Globus pallidus (tissue), 1 donor: ENCODE measurements around the gene PKLR.
A peak's percentile ranks its signal among the peaks of the same experiment; 100 is the strongest.
"Not testable (repeated sequence)": the region's sequence is repeated elsewhere in the genome, so short reads cannot be mapped to it uniquely, and the experiment has no call there.

Experiments used
- DNase-seq: peaks from one replicate; pipeline ENCODE4 v3.0.0-alpha.2; 2015; ENCODE audit warnings: low spot score

PKLR gene

GRCh38 chr1:155255243-155256007, 45.8 kb downstream of the PKLR start, which contains the start of gene ENTREP3:
ENTREP3 (minus strand) TSS chr1:155255483; CDS start chr1:155254877, 606 bp downstream.
- DNase-seq, result peak; percentile 89

GRCh38 chr1:155254714-155255242, 46.5 kb downstream of the PKLR start:
- DNase-seq, result no peak

- no peak for DNase-seq
Measured at GRCh38 chr1:155254228-155254713, 47.0 kb downstream of the PKLR start.

DNA sequence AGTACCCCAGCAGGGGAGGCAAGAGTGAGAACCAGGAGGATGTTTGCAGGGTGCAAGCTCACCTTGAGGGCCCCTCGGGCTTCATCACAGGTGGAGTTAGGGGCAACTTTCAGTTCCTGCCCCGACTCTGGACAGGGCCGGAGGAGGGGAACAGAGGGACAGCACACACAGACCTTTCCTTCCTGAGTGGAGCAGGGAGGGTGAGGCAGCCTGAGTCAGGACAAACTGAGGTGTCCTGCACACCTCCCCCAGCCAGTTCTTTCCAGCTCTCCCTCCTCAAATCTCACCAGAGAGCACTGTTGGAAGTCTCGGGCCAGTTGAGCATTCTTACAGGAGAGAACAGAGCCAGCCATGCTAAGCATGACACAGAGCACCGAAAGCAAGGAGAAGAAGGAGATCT, 47.4 kb downstream of the PKLR start:
- DNase-seq, result no peak

- no peak for DNase-seq
Measured at GRCh38 chr1:155253208-155253607, 48.0 kb downstream of the PKLR start.

- no peak for DNase-seq
Measured at GRCh38 chr1:155251566-155251965, 49.7 kb downstream of the PKLR start.

- peak; percentile 92 for DNase-seq
Measured at GRCh38 chr1:155250633-155251449, 50.4 kb downstream of the PKLR start.

DNA sequence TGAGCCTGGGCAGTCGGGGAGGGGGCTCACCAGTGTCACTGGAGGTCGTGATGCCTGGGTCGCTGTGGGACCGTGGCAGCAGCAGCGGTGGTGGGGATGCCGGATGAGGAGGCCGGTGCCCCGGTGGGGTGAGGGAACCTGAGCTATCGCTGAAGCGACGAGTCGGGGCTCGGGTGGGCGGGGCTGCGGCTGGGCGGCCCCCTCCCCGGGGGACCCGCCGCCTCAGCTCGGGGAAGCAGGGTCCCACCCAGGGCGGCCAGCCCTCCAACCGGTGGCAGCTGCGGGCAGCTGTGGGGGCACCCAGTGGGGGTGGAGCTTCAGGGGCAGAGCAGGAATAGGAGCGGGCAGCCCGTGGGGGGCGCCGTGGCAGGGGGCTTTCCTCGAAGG, 51.0 kb downstream of the PKLR start:
- no peak for DNase-seq

DNA sequence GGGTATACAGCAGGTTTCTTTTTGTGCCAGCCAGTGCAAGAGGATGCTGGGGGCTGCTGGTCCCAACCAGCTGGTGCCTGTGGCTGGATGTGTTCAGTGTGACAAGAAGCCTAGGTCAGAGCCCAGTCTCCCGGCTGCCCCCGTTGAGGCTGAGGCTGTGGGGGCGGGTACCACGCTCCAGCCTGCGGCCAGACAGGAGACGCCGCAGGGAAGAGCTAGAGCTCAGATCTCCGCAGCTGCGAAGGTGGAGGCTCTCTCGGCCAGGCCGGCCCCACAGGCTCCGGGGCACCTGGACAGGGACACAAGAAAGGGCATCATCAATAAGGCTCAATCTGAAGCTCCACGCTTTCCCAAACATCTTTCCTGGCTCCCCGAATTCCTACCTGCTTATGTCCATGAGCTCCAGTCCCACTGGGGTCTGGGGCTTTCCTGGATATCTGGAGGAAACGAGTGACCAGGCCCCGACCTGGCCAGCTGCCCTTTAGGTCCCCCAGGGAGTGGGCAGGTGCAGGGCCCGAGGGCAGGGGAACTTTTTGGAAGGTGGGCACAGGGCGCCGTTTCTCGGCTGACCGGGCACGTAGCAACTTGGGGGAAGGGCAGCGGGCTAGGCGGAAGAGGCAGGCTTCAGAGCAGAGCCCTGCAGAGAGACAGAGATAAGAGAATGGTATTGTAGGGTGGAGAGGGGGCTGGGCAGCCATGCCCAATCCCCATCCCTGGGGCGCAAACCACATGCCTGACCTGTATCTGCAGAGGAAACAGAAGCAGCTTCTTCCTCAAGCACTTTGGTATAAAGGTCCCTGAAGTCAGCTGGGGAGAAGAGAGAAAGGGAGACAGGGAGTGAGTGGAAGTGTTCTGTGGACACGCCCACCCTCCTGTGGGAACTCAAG, 53.3 kb downstream of the PKLR start:
- no peak for DNase-seq

DNA sequence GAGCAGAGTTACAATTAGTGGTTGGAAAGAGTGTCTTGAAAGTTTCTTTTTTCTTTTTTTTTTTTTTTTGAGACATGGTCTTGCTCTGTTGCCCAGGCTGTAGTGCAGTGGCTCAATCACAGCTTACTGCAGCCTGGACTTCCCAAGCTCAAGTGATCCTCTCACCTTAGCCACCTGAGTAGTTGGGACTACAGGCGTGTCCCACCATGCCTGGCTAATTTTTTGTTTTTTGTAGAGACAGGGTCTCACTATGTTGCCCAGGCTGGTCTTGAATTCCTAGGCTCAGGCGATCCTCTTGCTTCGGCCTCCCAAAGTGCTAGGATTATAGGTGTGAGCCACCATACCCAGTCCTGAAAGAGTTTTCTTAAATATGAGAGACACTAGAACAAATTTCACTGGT, 54.4 kb downstream of the PKLR start:
- DNase-seq, result not testable (repeated sequence)

- DNase-seq, result no peak
Measured at GRCh38 chr1:155245163-155245524, 56.1 kb downstream of the PKLR start.

DNA sequence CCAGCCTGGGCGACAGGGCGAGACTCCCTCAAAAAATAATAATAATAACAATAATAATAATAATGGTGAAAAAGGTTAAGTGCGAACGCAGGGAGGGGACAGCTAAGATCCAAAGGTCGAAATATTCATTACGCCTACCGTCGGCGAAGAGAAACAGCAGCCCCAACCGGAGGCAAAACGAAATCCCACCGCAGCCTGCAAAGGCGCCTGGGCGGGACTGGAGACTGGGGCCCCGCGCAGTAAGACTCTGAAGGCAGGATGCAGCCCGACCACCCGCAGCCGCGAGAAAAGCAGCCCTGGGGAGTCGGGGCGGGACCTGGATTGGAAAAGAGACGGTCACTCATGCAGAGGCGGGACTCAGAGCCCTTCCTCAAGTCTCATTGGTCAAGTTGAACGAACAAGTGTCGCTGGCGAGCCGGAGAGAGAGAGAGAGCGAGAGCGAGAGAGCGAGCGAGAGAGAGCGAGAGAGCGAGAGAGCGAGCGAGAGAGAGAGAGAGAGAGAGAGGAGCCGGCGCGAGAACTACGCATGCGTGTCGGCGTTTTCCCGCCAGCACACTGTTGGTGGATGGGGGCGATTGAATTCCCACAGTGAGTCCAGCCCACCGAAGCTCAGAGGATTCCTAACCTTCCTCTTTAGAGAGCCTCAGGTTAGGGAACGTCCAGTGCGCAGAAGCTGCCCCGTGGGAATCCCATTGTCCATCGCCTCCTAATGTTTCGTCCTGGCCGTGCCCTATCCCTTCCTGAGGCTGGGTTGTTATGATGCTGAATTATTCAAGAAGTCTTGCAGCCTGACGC, 56.7 kb downstream of the PKLR start:
- DNase-seq, result peak; percentile 99

GRCh38 chr1:155242805-155243358, 58.4 kb downstream of the PKLR start:
- no peak for DNase-seq

GRCh38 chr1:155241841-155242264, 59.4 kb downstream of the PKLR start:
- no peak for DNase-seq

DNA sequence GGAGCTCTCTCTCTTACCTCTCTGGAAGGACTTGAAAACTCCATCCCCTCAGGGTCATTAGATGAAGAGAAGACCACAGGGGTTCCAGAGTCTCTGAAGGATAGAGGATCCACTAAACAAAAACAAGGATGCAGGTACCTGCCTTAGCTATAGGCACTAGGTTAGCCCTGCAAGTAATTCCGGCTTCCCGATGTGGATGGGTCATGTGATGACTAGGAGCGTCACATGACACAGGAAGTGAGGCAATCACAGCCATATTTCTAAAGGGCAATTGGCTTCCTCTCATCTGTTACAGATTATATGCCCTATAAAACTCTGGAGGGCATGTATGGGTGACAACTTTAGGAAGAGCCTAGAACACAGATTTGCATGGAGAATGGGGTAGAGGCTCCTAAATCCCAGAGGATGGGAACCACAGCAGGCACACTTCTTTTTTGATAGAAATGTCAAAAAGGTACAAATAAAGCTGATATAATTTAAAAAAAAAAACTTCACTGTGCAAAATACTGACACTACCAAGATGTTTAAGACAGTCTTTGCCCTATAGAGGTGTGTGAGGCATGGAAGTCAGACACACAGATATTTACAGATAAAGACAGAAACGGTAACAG, 60.1 kb downstream of the PKLR start:
- DNase-seq, result peak; percentile 87
